ENCODE data around the gene HIGD2B.

DNA sequence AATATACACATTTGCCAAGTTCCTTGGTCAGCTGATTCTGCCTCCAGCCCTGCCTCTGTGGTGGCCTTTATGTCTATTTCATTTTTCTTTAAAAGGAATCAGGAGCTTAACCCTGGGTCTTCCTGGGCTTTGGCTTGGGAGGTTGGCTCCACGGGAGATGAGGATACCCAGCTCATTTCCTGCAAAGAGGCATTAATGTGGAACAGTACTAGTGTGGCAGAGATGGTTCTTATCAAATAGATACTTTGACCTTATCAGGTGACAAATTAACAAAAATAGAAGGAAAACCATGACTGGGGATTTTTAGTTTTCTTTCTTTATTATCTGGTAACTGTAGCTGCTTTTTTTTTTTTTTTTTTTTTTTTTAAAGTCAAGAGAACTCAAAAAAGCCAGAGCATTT, 42.8 kb upstream of the HIGD2B start:
- TF ChIP-seq, protein P1, sequence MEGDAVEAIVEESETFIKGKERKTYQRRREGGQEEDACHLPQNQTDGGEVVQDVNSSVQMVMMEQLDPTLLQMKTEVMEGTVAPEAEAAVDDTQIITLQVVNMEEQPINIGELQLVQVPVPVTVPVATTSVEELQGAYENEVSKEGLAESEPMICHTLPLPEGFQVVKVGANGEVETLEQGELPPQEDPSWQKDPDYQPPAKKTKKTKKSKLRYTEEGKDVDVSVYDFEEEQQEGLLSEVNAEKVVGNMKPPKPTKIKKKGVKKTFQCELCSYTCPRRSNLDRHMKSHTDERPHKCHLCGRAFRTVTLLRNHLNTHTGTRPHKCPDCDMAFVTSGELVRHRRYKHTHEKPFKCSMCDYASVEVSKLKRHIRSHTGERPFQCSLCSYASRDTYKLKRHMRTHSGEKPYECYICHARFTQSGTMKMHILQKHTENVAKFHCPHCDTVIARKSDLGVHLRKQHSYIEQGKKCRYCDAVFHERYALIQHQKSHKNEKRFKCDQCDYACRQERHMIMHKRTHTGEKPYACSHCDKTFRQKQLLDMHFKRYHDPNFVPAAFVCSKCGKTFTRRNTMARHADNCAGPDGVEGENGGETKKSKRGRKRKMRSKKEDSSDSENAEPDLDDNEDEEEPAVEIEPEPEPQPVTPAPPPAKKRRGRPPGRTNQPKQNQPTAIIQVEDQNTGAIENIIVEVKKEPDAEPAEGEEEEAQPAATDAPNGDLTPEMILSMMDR (conservative IDR thresholded peaks at IDR 0.05; ENCODE audit: low read depth, low read length) = no peak
- TF ChIP-seq EZH2phosphoT487 (IDR thresholded peaks at IDR 0.05; ENCODE audit: borderline replicate concordance, low read length) = no peak
